GM18951 (cell line): ENCODE data around the gene EEF1AKMT3.

Source experiments
- POLR2A ChIP-seq: IDR thresholded peaks from 4 replicates; pipeline ENCODE4 v1.6.1; 2011; ENCODE audit warnings: mild to moderate bottlenecking; ENCODE audit not compliant: insufficient read length, insufficient read depth; ENCODE audit errors: extremely low read depth
- in situ Hi-C: fragments of 300-500 bp; cut with MboI; formaldehyde crosslinking; loops from one replicate; pipeline ENCODE4 v1.12.0; 2022; ENCODE audit warnings: low sequenced_read_pairs, mixed read lengths, inconsistent platforms; ENCODE audit not compliant: unreplicated experiment

Gene EEF1AKMT3

DNA sequence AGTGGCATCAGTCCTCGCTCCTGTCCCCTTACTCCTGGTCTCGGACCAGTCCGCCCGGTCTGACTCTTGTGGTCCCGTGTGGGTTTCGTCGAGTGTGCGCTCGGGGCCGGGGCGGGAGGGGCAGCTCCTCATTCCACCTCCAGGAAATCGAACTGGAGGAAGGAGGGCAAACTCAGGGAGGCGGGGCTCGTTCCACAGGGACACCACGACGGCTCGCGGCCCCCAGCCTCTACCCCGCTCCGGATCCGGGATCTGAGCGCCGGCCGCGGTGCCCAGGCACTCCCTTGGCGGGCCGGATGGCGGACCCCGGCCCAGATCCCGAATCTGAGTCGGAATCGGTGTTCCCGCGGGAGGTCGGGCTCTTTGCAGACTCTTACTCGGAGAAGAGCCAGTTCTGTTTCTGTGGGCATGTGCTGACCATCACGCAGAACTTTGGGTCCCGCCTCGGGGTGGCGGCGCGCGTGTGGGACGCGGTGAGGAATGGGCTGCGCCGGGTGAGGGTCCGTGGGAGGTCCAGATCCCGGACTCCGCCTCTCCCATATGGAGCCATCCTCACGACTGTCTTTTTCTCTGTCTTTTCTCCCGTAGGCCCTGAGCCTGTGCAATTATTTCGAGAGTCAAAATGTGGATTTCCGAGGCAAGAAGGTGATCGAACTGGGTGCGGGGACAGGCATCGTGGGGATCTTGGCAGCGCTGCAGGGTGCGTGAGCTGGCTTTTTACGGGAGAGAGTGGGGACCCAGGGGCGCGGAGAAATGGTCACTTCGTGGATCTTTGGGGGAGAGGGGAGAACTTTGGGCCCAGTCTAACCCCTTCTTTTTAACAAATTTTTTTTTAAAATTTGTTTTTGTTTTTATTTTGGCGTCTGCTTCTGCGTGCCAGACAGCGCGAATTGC, at the start of gene EEF1AKMT3:
EEF1AKMT3 (plus strand) TSS at position 186 of the 894 bp plus-strand sequence; CDS start at position 297, 111 bp downstream.
- in situ Hi-C loops: no loop called here
- no peak for TF ChIP-seq POLR2A

DNA sequence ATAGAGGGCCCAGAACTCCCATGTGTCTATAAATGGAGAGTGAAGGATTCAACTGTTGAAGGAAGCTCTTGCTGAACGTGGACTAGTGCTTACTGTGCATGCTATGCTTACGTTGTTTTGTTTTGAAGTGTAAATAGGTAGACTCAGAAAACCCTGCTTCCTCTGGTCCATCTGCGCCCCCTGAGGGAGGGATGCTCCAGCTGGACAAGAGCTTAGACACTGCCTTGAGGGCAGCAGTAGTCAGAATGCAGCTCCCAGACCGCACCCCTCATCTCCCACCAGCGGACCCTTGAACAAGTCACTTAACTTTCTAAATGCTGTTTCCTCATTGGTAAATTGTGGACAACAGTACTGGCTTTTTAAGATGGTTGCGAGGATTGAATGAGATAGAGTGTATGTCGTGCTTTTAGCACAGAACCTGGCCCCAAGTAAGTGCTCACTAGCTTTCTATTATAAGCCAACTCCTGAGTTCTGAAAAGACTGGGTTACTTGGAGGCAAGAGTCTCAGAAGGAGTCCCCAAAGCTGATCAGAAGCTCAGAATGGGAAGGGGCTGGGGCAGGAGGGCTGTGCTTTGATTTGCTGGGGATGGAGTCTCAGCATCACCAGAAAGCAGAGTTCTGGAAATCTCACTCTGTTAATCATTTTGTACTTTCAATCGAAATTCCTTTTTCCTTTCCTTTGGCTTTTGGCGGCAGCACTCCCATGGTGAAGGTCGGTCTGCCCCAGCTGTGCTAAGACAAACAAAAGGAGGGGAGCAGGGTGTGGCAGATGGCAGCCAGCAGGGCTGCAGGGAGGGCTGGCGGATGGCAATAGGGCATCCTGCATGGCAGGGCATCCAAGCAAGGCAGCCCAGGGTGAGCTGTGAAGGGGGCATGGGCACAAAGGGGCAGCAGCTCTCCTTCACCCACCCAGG, 49.4 kb upstream of the EEF1AKMT3 start:
- TF ChIP-seq POLR2A: peak; percentile 17
- in situ Hi-C loops: no loop called here

DNA sequence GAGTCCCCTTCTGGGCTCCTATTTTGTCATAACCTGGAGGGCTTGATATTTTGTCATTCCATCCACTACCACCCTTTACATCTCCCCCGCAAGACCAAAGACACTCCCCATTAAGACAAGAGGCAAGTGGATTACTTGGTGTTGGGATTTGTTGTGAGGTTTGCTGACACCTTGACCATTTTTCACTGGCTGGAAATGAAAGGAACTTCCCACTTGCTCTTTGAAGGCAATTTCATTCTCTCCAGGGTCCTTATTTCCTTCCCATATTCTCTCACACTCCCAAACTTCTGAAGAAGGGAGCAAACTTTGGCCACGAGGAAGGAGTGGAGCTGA, 48.8 kb upstream of the EEF1AKMT3 start:
- in situ Hi-C loops: no loop called here
- no peak for TF ChIP-seq POLR2A

DNA sequence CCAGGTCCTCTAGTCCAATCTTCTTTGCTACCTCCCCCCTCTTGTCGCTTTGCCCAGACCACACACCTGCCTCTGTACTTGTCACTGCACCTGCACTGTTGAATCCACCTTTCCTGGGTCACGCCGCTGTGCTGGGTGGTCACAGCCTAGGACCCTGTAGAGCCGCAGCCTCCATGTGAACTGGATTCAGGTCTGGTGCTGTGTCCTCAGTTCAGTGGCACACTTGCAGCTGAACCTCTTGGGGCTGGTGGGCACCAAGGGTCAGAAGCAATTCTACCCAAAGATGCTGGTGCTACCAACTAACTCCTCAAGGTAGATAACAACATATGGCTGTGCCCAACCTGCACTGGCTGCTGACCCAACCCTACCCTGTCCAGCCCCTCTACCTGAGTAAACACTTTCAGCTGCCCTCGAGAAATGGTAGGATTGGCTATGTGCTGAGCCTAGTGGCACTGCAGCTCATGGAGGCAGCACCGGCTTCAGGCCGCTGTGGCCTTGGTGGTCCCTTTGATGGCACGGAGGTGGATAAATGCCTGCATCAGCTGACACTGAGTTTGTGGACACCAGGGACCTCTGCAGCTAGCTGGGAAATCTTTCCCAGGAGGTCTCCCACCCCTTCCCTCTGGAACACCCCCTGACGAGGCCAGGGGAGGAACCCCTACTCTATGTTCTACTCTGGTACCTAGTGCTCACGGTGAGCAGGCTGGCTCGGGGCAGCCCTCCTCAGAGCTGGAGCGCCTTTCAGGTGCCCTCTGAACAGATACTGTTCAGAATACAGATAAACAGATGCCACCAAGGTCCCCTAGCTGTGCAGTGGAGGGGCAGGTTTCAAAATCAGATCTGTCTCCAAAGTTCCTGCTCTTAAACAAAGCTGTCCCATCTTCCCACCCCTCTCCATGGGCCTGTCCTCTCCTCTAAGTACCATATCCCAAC, 48.1 kb upstream of the EEF1AKMT3 start:
- in situ Hi-C loops: no loop called here
- TF ChIP-seq POLR2A: peak; percentile 18

GRCh38 chr12:57724936-57725740, 47.3 kb upstream of the EEF1AKMT3 start:
- peak; percentile 6 for TF ChIP-seq POLR2A
- in situ Hi-C loops: no loop called here

GRCh38 chr12:57725851-57726150, 46.6 kb upstream of the EEF1AKMT3 start:
- no peak for TF ChIP-seq POLR2A
- in situ Hi-C loops: no loop called here

DNA sequence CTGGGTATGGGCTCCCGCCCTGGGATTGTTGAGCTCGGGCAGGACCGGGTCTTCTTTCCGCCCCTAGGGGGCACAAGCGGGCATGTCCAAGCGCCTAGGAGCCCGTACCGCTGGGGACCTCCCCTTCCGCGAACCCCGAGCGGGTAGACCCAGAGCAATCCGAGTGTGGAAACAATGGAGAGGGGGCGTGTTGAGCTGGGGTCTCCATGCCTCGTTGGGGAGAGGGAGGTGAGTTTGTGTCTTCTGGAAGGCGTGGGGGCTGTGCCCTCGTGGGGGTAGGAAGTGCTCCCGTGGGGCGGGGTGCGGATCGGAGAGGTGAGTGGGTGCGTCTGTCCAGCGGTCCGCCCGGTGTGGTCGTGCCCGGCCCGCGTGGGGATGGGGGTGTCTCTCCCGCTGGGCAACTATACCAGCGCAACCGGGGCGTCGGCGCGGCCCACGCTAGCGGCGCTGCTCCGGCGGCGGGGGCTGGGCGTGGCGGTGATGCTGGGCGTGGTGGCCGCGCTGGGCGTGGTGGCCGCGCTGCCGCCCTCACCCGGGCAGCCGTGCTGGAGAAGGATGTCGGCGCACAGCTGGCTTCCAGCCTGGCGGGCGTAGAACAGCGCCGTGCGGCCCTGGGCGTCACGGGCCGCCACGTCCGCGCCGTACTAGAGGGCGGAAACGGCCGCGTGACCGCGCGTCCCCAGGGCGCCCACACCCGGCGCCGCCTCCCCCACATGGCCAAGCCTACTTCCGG, 46.1 kb upstream of the EEF1AKMT3 start:
- TF ChIP-seq POLR2A: no peak
- in situ Hi-C loops: no loop called here

DNA sequence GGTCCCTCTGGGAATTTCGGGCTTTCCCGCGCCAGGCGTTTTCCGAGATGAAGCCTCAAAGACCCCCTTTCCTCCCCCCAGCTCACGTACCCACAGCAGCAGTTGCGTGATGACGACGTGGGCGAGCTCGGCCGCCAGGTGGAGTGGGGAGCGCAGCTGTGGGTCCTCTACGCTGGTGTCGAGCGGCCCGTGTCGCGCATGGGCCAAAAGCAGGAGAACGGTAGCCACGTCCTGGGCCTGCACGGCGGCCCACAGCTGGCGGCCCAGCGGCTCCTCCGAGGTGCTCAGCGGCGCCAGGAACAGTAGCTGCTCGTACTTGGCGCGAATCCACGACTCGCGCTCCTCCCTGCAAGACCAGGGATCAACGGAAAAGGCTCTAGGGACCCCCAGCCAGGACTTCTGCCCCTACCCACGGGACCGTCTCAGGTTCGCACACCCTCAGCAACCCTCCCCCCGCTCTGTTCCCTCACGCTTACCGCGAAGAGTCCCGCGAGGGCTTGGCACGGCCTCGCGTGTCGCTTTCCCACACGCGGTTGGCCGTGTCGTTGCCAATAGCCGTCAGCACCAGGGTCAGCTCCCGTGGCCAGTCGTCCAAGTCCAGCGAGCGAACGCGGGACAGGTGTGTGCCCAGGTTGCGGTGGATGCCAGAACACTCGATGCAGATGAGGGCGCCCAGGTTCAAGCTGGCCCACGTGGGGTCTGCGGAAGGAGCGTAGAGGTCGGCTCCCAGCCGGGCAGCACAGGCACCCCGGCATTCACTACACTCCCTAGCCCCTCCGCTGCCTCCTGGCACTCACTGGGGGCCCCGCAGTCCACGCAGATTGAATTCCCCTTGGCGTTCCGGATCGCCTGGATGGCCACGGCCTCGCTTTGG, 45.3 kb upstream of the EEF1AKMT3 start:
- in situ Hi-C loops: no loop called here
- no peak for TF ChIP-seq POLR2A

GRCh38 chr12:57727758-57728395, 44.5 kb upstream of the EEF1AKMT3 start:
- in situ Hi-C loops: no loop called here
- no peak for TF ChIP-seq POLR2A

- in situ Hi-C loops: no loop called here
- TF ChIP-seq POLR2A: no peak
These were observed 43.0 kb upstream of the EEF1AKMT3 start for GRCh38 chr12:57729321-57729844.
